ENCODE data around the gene CCDC154. TPM values are rescaled to one million over a fixed set of nuclear protein-coding genes. Genes with fewer than 3 reads are reported as not detected.

The CCDC154 gene
- total and polyA plus RNA-seq, 2 donors from 2014 or later: 1.8 to 2.8 TPM

- no peak overlapping the region for H3K4me3 ChIP-seq (ENCODE audit: low read length in 3 of 3)
- H3K27ac ChIP-seq (ENCODE audit: low read depth in 2 of 2, low read length in 2 of 2): no peak overlapping the region
- intact Hi-C loops (cut with DNase I): no loop called here
- no peaks in the 10 kb centered on the region for H3K4me1 ChIP-seq (ENCODE audit: control insufficient read depth in 2 of 3, insufficient read depth in 2 of 3, low read depth in 1 of 3, low read length in 3 of 3)
- H3K27me3 ChIP-seq (ENCODE audit: control insufficient read depth, insufficient read depth, low read length): no peaks in the 10 kb centered on the region
- FAIRE-seq (no peak), DNase-seq (no peak)
- TF ChIP-seq CTCF (IDR thresholded peaks at IDR 0.05; ENCODE audit: borderline replicate concordance, extremely low read depth, insufficient read depth): no peak
- no peaks in the 10 kb centered on the region for H3K36me3 ChIP-seq (ENCODE audit: control insufficient read depth in 2 of 3, insufficient read depth in 3 of 3, low read length in 3 of 3)
- H3K9me3 ChIP-seq (ENCODE audit: control insufficient read depth in 2 of 3, insufficient read depth in 1 of 3, low read length in 3 of 3): no peaks in the 10 kb centered on the region
- no peak overlapping the region for H3K9ac ChIP-seq (ENCODE audit: low read length in 3 of 3)
These were observed 6.8 kb downstream of the CCDC154 start for GRCh38 chr16:1437606-1438005.

GRCh38 chr16:1436731-1437355 lies 7.5 kb downstream of the CCDC154 start:
- Histone ChIP-seq H3K27ac (ENCODE audit: low read depth in 2 of 2, low read length in 2 of 2) (no peak overlapping the region), H3K4me3 (ENCODE audit: low read length in 3 of 3) (no peak overlapping the region), H3K9me3 (ENCODE audit: control insufficient read depth in 2 of 3, insufficient read depth in 1 of 3, low read length in 3 of 3) (no peaks in the 10 kb centered on the region), H3K9ac (ENCODE audit: low read length in 3 of 3) (no peak overlapping the region), H3K36me3 (ENCODE audit: control insufficient read depth in 2 of 3, insufficient read depth in 3 of 3, low read length in 3 of 3) (no peaks in the 10 kb centered on the region), H3K27me3 (ENCODE audit: control insufficient read depth, insufficient read depth, low read length) (no peaks in the 10 kb centered on the region), H3K4me1 (ENCODE audit: control insufficient read depth in 2 of 3, insufficient read depth in 2 of 3, low read depth in 1 of 3, low read length in 3 of 3) (no peaks in the 10 kb centered on the region)
- DNase-seq: no peak
- intact Hi-C loops (cut with DNase I): no loop called here
- no peak for FAIRE-seq
- TF ChIP-seq CTCF (IDR thresholded peaks at IDR 0.05; ENCODE audit: borderline replicate concordance, extremely low read depth, insufficient read depth): no peak

GRCh38 chr16:1435921-1436697 lies 8.2 kb downstream of the CCDC154 start:
- Histone ChIP-seq H3K36me3 (ENCODE audit: control insufficient read depth in 2 of 3, insufficient read depth in 3 of 3, low read length in 3 of 3) (no peaks in the 10 kb centered on the region), H3K4me1 (ENCODE audit: control insufficient read depth in 2 of 3, insufficient read depth in 2 of 3, low read depth in 1 of 3, low read length in 3 of 3) (no peaks in the 10 kb centered on the region), H3K9me3 (ENCODE audit: control insufficient read depth in 2 of 3, insufficient read depth in 1 of 3, low read length in 3 of 3) (no peaks in the 10 kb centered on the region), H3K27ac (ENCODE audit: low read depth in 2 of 2, low read length in 2 of 2) (no peak overlapping the region), H3K9ac (ENCODE audit: low read length in 3 of 3) (no peak overlapping the region), H3K4me3 (ENCODE audit: low read length in 3 of 3) (no peak overlapping the region), H3K27me3 (ENCODE audit: control insufficient read depth, insufficient read depth, low read length) (no peaks in the 10 kb centered on the region)
- no peak for TF ChIP-seq CTCF (IDR thresholded peaks at IDR 0.05; ENCODE audit: borderline replicate concordance, extremely low read depth, insufficient read depth)
- intact Hi-C loops (cut with DNase I): no loop called here
- FAIRE-seq (no peak), DNase-seq (no peak)

Measured in kidney (tissue), 14 donors.